ENCODE measurements around the gene SLC43A3.

The SLC43A3 gene

DNA sequence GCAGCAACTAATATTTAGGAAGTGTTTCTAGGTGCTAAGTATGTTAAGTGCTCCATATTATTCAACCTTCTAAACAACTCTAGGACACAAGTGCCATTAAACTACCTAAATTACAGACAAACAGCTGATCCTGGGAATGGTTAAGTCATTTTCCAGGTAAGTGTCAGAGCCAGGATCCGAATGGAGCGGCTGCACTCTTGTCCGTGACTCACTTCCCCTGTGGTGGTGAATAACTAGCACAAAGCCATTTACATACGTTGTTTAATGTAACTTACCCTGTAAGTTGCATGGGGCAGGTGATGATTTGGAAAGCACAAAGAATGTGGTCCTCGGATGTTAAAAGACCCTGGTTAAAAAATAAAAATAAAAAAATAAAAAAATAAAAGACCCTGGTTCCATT is 27.7 kb downstream of the SLC43A3 start:
- Mint-ChIP-seq H3K4me3 (no peak overlapping the region), H3K4me1 (no peaks in the 10 kb centered on the region), H3K36me3 (ENCODE audit: low read depth) (no peaks in the 10 kb centered on the region), H3K27me3 (ENCODE audit: low read depth, poor library complexity) (peaks cover 12% of the 10 kb centered on the region), H3K27ac (no peak overlapping the region), H3K9me3 (no peaks in the 10 kb centered on the region)
- TF ChIP-seq, protein P1, sequence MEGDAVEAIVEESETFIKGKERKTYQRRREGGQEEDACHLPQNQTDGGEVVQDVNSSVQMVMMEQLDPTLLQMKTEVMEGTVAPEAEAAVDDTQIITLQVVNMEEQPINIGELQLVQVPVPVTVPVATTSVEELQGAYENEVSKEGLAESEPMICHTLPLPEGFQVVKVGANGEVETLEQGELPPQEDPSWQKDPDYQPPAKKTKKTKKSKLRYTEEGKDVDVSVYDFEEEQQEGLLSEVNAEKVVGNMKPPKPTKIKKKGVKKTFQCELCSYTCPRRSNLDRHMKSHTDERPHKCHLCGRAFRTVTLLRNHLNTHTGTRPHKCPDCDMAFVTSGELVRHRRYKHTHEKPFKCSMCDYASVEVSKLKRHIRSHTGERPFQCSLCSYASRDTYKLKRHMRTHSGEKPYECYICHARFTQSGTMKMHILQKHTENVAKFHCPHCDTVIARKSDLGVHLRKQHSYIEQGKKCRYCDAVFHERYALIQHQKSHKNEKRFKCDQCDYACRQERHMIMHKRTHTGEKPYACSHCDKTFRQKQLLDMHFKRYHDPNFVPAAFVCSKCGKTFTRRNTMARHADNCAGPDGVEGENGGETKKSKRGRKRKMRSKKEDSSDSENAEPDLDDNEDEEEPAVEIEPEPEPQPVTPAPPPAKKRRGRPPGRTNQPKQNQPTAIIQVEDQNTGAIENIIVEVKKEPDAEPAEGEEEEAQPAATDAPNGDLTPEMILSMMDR (IDR thresholded peaks at IDR 0.05) = no peak
- no peak for DNase-seq

DNA sequence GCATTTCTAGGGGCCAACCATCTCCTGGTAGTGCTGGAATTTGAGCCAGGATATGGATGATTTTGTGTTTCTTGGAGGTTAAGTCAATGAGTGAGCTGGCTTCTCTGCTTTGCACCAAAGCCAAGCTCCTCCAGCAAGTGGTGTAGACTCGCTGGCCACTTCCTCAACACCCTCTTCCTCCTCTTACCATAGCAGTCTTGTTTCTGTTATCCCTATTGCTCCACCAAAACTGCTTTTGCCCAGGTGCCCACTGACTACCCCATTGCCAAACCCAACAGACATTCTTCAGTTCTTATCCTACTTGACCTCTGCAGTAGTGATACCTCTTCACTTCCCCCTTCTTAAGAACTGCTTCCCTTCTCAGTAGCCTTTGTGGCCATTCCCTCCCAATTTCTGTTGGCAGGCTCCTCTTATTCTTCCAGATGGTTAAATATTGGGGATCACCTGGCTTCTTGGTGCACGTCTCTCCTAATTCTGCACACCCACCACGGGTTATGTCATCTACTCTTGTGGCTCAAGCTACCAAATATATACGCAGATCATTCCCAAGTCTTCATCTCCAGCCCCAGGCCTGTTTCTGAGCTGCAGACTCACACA is 29.4 kb downstream of the SLC43A3 start:
- H3K36me3 Mint-ChIP-seq (ENCODE audit: low read depth) = no peaks in the 10 kb centered on the region
- DNase-seq = no peak

DNA sequence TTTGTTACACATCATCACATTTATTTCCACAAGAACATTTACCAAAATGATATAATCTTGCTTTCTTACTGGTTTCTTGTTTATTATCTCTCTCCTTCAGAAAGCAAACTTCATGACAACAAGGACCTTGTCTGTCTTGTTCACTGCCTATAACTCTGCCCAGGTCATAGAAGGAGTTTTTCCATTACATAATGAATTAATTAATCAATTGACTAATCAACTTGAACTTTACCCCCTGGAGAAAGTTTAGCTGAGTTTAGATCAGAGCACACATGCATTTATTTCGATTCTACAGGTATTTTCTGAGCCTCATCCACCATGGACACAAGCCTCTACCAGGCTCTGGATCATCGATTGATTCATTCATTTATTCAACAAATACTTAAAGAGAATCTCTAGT is 30.2 kb downstream of the SLC43A3 start:
- no peaks in the 10 kb centered on the region for H3K9me3 Mint-ChIP-seq
- TF ChIP-seq, protein P1 (IDR thresholded peaks at IDR 0.05) = no peak
- H3K36me3 Mint-ChIP-seq (ENCODE audit: low read depth) = no peaks in the 10 kb centered on the region
- no peaks in the 10 kb centered on the region for H3K4me1 Mint-ChIP-seq
- no peak overlapping the region for H3K4me3 Mint-ChIP-seq
- peaks cover under 1% of the 10 kb centered on the region for H3K27me3 Mint-ChIP-seq (ENCODE audit: low read depth, poor library complexity)
- no peak for DNase-seq
- no peak overlapping the region for H3K27ac Mint-ChIP-seq

More for the DNA sequence above, 29.4 kb downstream of the SLC43A3 start:
- H3K4me1 Mint-ChIP-seq = no peaks in the 10 kb centered on the region
- H3K9me3 Mint-ChIP-seq = no peaks in the 10 kb centered on the region
- no peak overlapping the region for H3K4me3 Mint-ChIP-seq
- peaks cover 2% of the 10 kb centered on the region for H3K27me3 Mint-ChIP-seq (ENCODE audit: low read depth, poor library complexity)
- TF ChIP-seq, protein P1 (IDR thresholded peaks at IDR 0.05) = no peak
- H3K27ac Mint-ChIP-seq = no peak overlapping the region

DNA sequence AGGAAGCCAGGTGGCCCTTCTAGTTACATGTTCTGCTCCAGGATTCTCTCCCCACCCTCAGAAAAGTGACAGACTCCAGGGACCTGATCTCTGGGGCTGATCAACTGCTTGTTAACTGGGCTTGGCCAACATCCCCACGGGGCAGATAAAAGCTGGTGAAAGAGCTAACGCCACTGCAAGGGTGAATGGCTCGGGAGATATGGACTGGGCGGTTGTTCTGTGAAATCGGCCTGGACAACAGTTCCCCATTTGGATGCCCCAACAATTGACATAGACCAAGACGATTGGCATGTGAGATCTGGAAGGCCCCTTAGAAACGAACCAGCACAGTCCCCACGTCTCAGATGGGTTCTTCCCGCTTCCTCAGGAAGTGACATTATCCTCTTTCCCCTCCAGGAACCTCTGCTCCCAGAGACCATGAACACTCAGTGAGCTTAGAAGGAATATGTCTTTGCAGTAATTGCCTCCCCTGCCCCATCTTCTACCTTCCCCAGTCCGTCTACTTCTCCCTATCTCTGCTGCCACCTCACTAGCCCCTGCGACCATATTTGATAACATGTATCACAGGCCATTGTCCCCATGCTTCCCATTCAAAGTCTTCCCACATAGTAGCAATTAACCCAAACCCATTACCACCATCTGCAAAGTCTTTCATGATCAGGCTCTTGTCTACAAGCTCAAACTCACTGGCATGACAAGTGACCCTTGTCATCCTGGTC is 30.9 kb downstream of the SLC43A3 start:
- Mint-ChIP-seq H3K9me3 (no peaks in the 10 kb centered on the region), H3K4me1 (no peaks in the 10 kb centered on the region), H3K4me3 (no peak overlapping the region), H3K27ac (no peak overlapping the region), H3K36me3 (ENCODE audit: low read depth) (no peaks in the 10 kb centered on the region), H3K27me3 (ENCODE audit: low read depth, poor library complexity) (peaks cover 8% of the 10 kb centered on the region)
- no peak for DNase-seq
- TF ChIP-seq, protein P1 (IDR thresholded peaks at IDR 0.05) = no peak

DNA sequence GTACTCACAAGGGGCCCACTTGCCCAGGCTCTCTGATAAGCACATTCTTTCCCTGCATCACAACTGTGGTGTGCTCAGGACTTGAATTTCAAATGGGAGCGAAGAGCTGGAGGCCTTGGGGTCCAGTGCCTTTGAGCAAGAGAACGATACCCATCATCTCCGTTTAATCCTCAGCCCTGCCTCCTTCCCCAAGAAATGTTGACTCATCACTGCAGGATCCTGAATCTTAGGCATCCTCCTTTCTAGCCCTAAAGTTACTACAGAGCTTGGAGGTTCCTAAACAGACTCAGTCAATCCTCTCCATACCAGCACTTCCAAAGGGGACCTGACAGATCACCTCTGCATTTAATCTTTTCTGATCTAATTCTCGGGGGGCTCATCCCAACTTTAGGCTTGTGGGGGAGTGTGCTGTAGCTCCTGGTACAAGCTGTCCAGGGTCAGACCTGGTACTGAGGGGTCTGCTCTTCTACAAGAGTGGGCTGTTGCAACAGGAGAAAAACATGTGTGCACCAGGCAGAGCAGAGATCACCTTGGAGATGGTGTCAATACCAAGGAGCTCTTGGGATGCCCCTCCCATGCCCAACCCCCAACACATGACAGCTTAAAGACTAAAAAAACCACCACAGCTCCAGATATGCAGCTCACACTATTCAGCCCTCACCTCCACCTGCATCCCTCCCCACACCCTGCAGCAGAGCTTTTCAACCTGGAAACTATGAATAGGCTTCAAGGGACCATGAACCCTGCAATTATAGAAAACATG is 32.5 kb downstream of the SLC43A3 start:
- no peaks in the 10 kb centered on the region for H3K36me3 Mint-ChIP-seq (ENCODE audit: low read depth)
- no peaks in the 10 kb centered on the region for H3K9me3 Mint-ChIP-seq
- TF ChIP-seq, protein P1 (IDR thresholded peaks at IDR 0.05) = no peak
- no peaks in the 10 kb centered on the region for H3K4me1 Mint-ChIP-seq
- no peak for DNase-seq
- H3K4me3 Mint-ChIP-seq = no peak overlapping the region
- H3K27me3 Mint-ChIP-seq (ENCODE audit: low read depth, poor library complexity) = peaks cover 22% of the 10 kb centered on the region
- H3K27ac Mint-ChIP-seq = no peak overlapping the region
